Heart right ventricle (tissue), 16 donors: ENCODE results near the gene GNMT. TPM values are rescaled to one million over a fixed set of nuclear protein-coding genes. Genes with fewer than 3 reads are reported as not detected.

Experiments used
- ATAC-seq, 8 donors: fragments of 200-7000 bp; cut with Tn5 transposase; one replicate each; pipeline ENCODE4 v1.9.1; 2020; ENCODE audit warnings: mild to moderate bottlenecking in 8 of 8, moderate library complexity in 8 of 8, moderate number of reproducible peaks in 1 of 8
- DNase-seq, 2 donors: peaks; one replicate each; pipeline ENCODE4 v3.0.0-alpha.2; 2020
- H3K27ac ChIP-seq, 10 donors: fragments of 200-600 bp; sonication (generic) in 2 of 10; one replicate each; pipeline versions ENCODE4 v1.5.0 to v1.8.0; 2020 to 2022; ENCODE audit warnings: mild to moderate bottlenecking in 3 of 10
- H3K27me3 ChIP-seq, 7 donors: fragments of 200-600 bp; one replicate each; pipeline ENCODE4 v1.8.0; 2021 to 2022; ENCODE audit warnings: mild to moderate bottlenecking in 2 of 7
- H3K36me3 ChIP-seq, 9 donors: fragments of 200-600 bp; sonication (generic) in 1 of 9; one replicate each; pipeline versions ENCODE4 v1.5.0 to v1.8.0; 2020 to 2022; ENCODE audit warnings: mild to moderate bottlenecking in 2 of 9
- H3K4me1 ChIP-seq, 9 donors: fragments of 200-600 bp; sonication (generic) in 1 of 9; one replicate each; pipeline versions ENCODE4 v1.5.0 to v1.8.0; 2020 to 2022; ENCODE audit warnings: mild to moderate bottlenecking in 4 of 9
- H3K4me3 ChIP-seq, 10 donors: fragments of 200-600 bp; sonication (generic) in 2 of 10; one replicate each; pipeline versions ENCODE4 v1.5.0 to v1.8.0; 2020 to 2022; ENCODE audit warnings: mild to moderate bottlenecking in 7 of 10, moderate library complexity in 2 of 10
- H3K9me3 ChIP-seq, 11 donors: fragments of 200-600 bp in 10 of 11; sonication (generic) in 2 of 11; one replicate each; pipeline versions ENCODE4 v1.5.0 to v1.8.0; 2013 to 2022; ENCODE audit warnings: mild to moderate bottlenecking in 2 of 11, control low read depth in 1 of 11, moderate library complexity in 1 of 11
- WGBS, 2 donors: extraction: QIAGEN DNeasy Blood & Tissue Kit; methylation state at CpG; one replicate each; pipeline ENCODE4 v1.1.7; 2013; ENCODE audit warnings: inconsistent platforms in 1 of 2; 5-methylcytosine and 5-hydroxymethylcytosine counted together
- intact Hi-C, 10 donors: fragments of 100-400 bp; cut with DNase I; formaldehyde crosslinking; loops; one replicate each; pipeline versions ENCODE4 v1.11.1 to v1.14.2; 2022
- polyA plus RNA-seq, 2 donors: library from polyadenylated mRNA; stranded (reverse); fragments of 200-250 nt; gene quantifications; one replicate each; pipeline ENCODE4 v1.2.3, GENCODE V29; 2013
- total RNA-seq, 10 donors: library from RNA; stranded (reverse); fragmentation: NEBNext Ultra II Directional in 3 of 10; extraction: Animal tissue kit (Norgen Biotek cat#: 25700) in 3 of 10; gene quantifications; one replicate each; pipeline versions ENCODE4 v1.2.1 to v1.2.4, GENCODE V29; 2021 to 2023
- TF ChIP-seq, protein P1 (sequence below), 9 donors: fragments of 200-600 bp; sonication (generic) in 2 of 9; IDR thresholded peaks; one replicate each; pipeline versions ENCODE4 v1.5.0 to v1.8.0; 2021 to 2022; ENCODE audit warnings: antibody characterized with exemption in 9 of 9, mild to moderate bottlenecking in 5 of 9, moderate library complexity in 1 of 9
- donor health status: Arrhythmogenic right ventricular cardiomyopathy.
- donor health status: ischemic (EF 13 %, LVEDD 7.1; RV severe dilation, severe dysfunction).
- donor health status: healthy with polysubstance abuse.
- donor health status: DM: no; HTN: yes; CAD: no.
- donor health status: DM: no; HTN: no; CAD: no.
- donor health status: ischemic (EF 25% LVEDD 6.9; RV normal size, moderate dysfunction).
- donor health status: ischemic (EF 25% LVEDD 5.7; RV mildly dilated, moderate dysfunction).
- donor health status: healthy.
- donor health status: DM: yes; HTN: yes; CAD: no.
- donor health status: Ischemic cardiomyopathy.
- donor health status: ischemic (EF 35%, LVEDD 5.7; RV mildly dilated, moderate dysfunction).
- donor health status: nonischemic (EF 11% LVEDD 7.7; RV severe dilation, severe dysfunction).
- donor health status: DM: yes; HTN: yes; CAD: no.
- donor health status: PGD.
- donor health status: ischemic (EF 29% LVEDD 5.4; RV normal size, mild dysfunction).
- donor health status: nonischemic (EF 23%, LVEDD 6.1; RV moderate dilation, normal function).

GNMT gene
- total and polyA plus RNA-seq, 12 donors: 0.26 to 10.9 (median 0.86) TPM

- Histone ChIP-seq H3K27ac (peak overlapping the region; percentile 35 to 90 (median 86)), H3K27me3 (no peaks in the 10 kb centered on the region), H3K36me3 (peaks cover 0 to 59% (median 19%) of the 10 kb centered on the region in 9 donors), H3K4me1 (peaks cover 12 to 56% (median 50%) of the 10 kb centered on the region in 9 donors), H3K4me3 (peak overlapping the region; percentile 65 to 85 (median 76)), H3K9me3 (no peaks in the 10 kb centered on the region)
- DNase-seq: no peak
- intact Hi-C loops: loop anchor here in 4 of 10 donors (1.0 to 5.0 kb wide), 5 partner anchors 39 to 159 kb away; partner anchors contain the start of genes KLC4 (in 2 of the 4), MRPL2 (in 2 of the 4), CUL7 (in 1 of the 4) and SRF (in 1 of the 4)
- TF ChIP-seq, protein P1, sequence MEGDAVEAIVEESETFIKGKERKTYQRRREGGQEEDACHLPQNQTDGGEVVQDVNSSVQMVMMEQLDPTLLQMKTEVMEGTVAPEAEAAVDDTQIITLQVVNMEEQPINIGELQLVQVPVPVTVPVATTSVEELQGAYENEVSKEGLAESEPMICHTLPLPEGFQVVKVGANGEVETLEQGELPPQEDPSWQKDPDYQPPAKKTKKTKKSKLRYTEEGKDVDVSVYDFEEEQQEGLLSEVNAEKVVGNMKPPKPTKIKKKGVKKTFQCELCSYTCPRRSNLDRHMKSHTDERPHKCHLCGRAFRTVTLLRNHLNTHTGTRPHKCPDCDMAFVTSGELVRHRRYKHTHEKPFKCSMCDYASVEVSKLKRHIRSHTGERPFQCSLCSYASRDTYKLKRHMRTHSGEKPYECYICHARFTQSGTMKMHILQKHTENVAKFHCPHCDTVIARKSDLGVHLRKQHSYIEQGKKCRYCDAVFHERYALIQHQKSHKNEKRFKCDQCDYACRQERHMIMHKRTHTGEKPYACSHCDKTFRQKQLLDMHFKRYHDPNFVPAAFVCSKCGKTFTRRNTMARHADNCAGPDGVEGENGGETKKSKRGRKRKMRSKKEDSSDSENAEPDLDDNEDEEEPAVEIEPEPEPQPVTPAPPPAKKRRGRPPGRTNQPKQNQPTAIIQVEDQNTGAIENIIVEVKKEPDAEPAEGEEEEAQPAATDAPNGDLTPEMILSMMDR (IDR thresholded peaks at IDR 0.05): no peak
- ATAC-seq: peak in 1 of 8 donors; percentile 0
- 2 to 4% methylated on average over 25 of the region's 25 CpGs for WGBS, 2 donors
Observed at GRCh38 chr6:43013097-43013842, 52.7 kb downstream of the GNMT start.

Other genes with a start within 250 kb of the GNMT start
- gene PRPH2, start 238.2 kb upstream of the GNMT start, total RNA-seq: 1 to 10 TPM in 5 of 10 donors, under 1 TPM in 5; 0.36 to 2.7 (median 1.0) TPM
- under 1 TPM; 0.51 TPM for gene PRPH2, start 238.2 kb upstream of the GNMT start, polyA plus RNA-seq
- gene TBCC, start 214.7 kb upstream of the GNMT start, total RNA-seq: 10 to 100 TPM in 9 of 10 donors, 1 to 10 TPM in 1; 9.8 to 16.1 (median 13.3) TPM
- gene TBCC, start 214.7 kb upstream of the GNMT start, polyA plus RNA-seq: 10 to 100 TPM; 17.1 to 22.4 TPM
- gene BICRAL, start 178.7 kb upstream of the GNMT start, total RNA-seq: 10 to 100 TPM; 10.7 to 15.7 (median 13.8) TPM
- 1 to 10 TPM; 2.7 to 3.5 TPM for gene BICRAL, start 178.7 kb upstream of the GNMT start, polyA plus RNA-seq
- gene RPL7L1, start 81.1 kb upstream of the GNMT start, total RNA-seq: 10 to 100 TPM; 39.2 to 52.5 (median 44.7) TPM
- 10 to 100 TPM; 23.7 to 45.9 TPM for gene RPL7L1, start 81.1 kb upstream of the GNMT start, polyA plus RNA-seq
- gene PTCRA, start 44.7 kb upstream of the GNMT start, total RNA-seq: not detected
- under 1 TPM in 1 of 2 donors, not detected in 1; 0.09 TPM for gene PTCRA, start 44.7 kb upstream of the GNMT start, polyA plus RNA-seq
- gene CNPY3, start 31.3 kb upstream of the GNMT start, total RNA-seq: 10 to 100 TPM; 10.4 to 37.1 (median 15.9) TPM
- 10 to 100 TPM; 15.4 to 40.4 TPM for gene CNPY3, start 31.3 kb upstream of the GNMT start, polyA plus RNA-seq
- 10 to 100 TPM; 11.2 to 32.6 (median 17.2) TPM for gene PEX6, start 18.4 kb downstream of the GNMT start, total RNA-seq
- gene PEX6, start 18.4 kb downstream of the GNMT start, polyA plus RNA-seq: 10 to 100 TPM in 1 of 2 donors, 1 to 10 TPM in 1; 9.1 to 16.9 TPM
- gene PPP2R5D, start 23.8 kb downstream of the GNMT start, total RNA-seq: 10 to 100 TPM; 28.4 to 47.1 (median 31.8) TPM
- gene PPP2R5D, start 23.8 kb downstream of the GNMT start, polyA plus RNA-seq: 10 to 100 TPM; 23.9 to 35.7 TPM
- gene MEA1, start 53.2 kb downstream of the GNMT start, total RNA-seq: 10 to 100 TPM; 22.9 to 38.7 (median 28.3) TPM
- 10 to 100 TPM; 51.9 to 74.3 TPM for gene MEA1, start 53.2 kb downstream of the GNMT start, polyA plus RNA-seq
- gene KLHDC3, start 53.5 kb downstream of the GNMT start, total RNA-seq: 100 to 1,000 TPM in 4 of 10 donors, 10 to 100 TPM in 6; 78.2 to 165 (median 92.0) TPM
- gene KLHDC3, start 53.5 kb downstream of the GNMT start, polyA plus RNA-seq: 100 to 1,000 TPM in 1 of 2 donors, 10 to 100 TPM in 1; 80.2 to 160 TPM
- 10 to 100 TPM; 21.4 to 35.3 (median 25.6) TPM for gene RRP36, start 60.9 kb downstream of the GNMT start, total RNA-seq
- 10 to 100 TPM; 19.4 to 43.6 TPM for gene RRP36, start 60.9 kb downstream of the GNMT start, polyA plus RNA-seq
- gene CUL7, start 93.1 kb downstream of the GNMT start, total RNA-seq: 10 to 100 TPM in 2 of 10 donors, 1 to 10 TPM in 8; 7.1 to 11.2 (median 8.6) TPM
- 1 to 10 TPM; 4.2 to 5.6 TPM for gene CUL7, start 93.1 kb downstream of the GNMT start, polyA plus RNA-seq
- gene MRPL2, start 98.7 kb downstream of the GNMT start, total RNA-seq: 100 to 1,000 TPM in 3 of 10 donors, 10 to 100 TPM in 7; 76.0 to 139 (median 93.5) TPM
- gene MRPL2, start 98.7 kb downstream of the GNMT start, polyA plus RNA-seq: 100 to 1,000 TPM; 141 to 165 TPM
- gene KLC4, start 98.9 kb downstream of the GNMT start, total RNA-seq: 10 to 100 TPM; 26.3 to 34.2 (median 28.3) TPM
- 10 to 100 TPM; 17.9 to 43.7 TPM for gene KLC4, start 98.9 kb downstream of the GNMT start, polyA plus RNA-seq
- gene PTK7, start 115.6 kb downstream of the GNMT start, total RNA-seq: 1 to 10 TPM; 1.0 to 5.9 (median 2.2) TPM
- gene PTK7, start 115.6 kb downstream of the GNMT start, polyA plus RNA-seq: 1 to 10 TPM in 1 of 2 donors, under 1 TPM in 1; 0.80 to 6.3 TPM
- 10 to 100 TPM; 52.0 to 94.3 (median 70.1) TPM for gene SRF, start 210.5 kb downstream of the GNMT start, total RNA-seq
- 10 to 100 TPM; 30.5 to 54.6 TPM for gene SRF, start 210.5 kb downstream of the GNMT start, polyA plus RNA-seq
- 10 to 100 TPM in 8 of 10 donors, 1 to 10 TPM in 2; 7.8 to 17.1 (median 13.4) TPM for gene CUL9, start 221.4 kb downstream of the GNMT start, total RNA-seq
- gene CUL9, start 221.4 kb downstream of the GNMT start, polyA plus RNA-seq: 10 to 100 TPM in 1 of 2 donors, 1 to 10 TPM in 1; 9.0 to 32.0 TPM